ENCODE measurements around the gene PXYLP1. TPM values are rescaled to one million over a fixed set of nuclear protein-coding genes. Genes with fewer than 3 reads are reported as not detected.

PXYLP1 gene
- total and polyA plus RNA-seq, 10 of the 15 experiments (the other 5 are each of a cell fraction or from before 2014, with no cell fraction given) = 0.06 to 1.7 (median 0.35) TPM

DNA sequence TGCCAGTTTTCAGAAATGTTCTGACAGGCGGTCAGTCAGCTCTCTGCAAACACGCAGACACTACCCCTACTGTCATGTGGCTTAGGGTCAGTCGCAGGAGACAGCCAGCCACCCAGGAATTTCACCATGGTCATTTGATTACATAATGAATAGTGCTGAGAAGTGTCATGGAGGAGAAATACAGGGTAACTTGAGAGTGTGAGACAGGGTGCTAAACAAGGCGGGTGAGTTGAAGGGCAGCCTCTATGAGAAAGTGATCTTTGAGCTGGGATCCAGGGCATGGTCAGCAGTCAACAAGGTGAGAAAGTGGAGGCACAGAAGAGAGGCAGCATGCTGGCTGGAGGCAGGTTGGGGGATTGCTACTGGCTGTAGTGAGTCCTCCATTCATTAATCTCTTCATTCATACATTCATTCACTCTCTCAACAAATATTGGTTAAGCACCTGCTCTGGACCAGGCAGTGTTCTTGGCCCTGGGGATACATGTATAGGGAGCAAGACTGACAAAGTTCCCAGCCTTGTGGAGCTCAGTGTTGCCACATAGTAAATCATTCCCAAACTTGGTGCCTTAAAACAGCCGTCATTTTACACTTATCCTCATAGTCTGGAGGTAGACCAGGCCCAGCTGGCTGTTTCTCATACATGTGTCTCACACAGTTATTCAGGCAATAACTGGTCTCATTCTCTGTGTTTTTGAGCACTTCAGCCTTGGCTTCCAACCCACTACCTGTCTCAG, 14.8 kb downstream of the PXYLP1 start:
- WGBS (ENCODE audit: insufficient coverage, insufficient replicate concordance, low lambda C conversion rate, missing lambda C conversion rate) = 55% methylated on average over 5 of the region's 5 CpGs
- FAIRE-seq (no peak), ATAC-seq (no peak), DNase-seq (ENCODE audit: low read depth, low spot score) (no peak)
- ChIA-PET CTCF (interaction anchor here (0.9 to 1.4 kb wide), 4 partner anchors 12 to 59 kb away, joined by 3 read pairs; partner anchors contain the start of gene PXYLP1), SMC1A (ENCODE audit: uncharacterized antibody, unreplicated experiment) (interaction anchor here (1.2 kb wide), 1 partner anchor 12 kb away, joined by 3 read pairs; no protein-coding TSS in a partner anchor), POLR2A (no interaction called here), RAD21 (ENCODE audit: unreplicated experiment) (interaction anchor here (1.0 kb wide), 1 partner anchor 211 kb away, joined by 3 read pairs; no protein-coding TSS in a partner anchor)
- Histone ChIP-seq H3K36me3 (ENCODE audit: control insufficient read depth in 2 of 2, insufficient read depth in 2 of 2, low read length in 1 of 2) (no peaks in the 10 kb centered on the region), H2AFZ (ENCODE audit: control insufficient read depth, low read depth, low read length) (no peak overlapping the region), H3K9ac (ENCODE audit: control insufficient read depth, insufficient read depth, low read length) (no peak overlapping the region), H3K4me2 (ENCODE audit: control insufficient read depth, insufficient read depth) (no peak overlapping the region), H3K9me3 (replicated peaks; ENCODE audit: control insufficient read depth, insufficient read depth, low read length) (no peaks in the 10 kb centered on the region), H4K20me1 (ENCODE audit: control insufficient read depth, insufficient read depth) (no peaks in the 10 kb centered on the region), H3K27ac (ENCODE audit: control insufficient read depth, insufficient read depth) (no peak overlapping the region), H3K27me3 (replicated peaks in 1 of 2; ENCODE audit: control insufficient read depth in 2 of 2, insufficient read depth in 2 of 2, low read length in 1 of 2) (no peaks in the 10 kb centered on the region; a peak in 2 of 4 replicates), H3K4me1 (ENCODE audit: control insufficient read depth, insufficient read depth, low read length) (no peaks in the 10 kb centered on the region), H3K4me3 (no peak overlapping the region), H3K79me2 (ENCODE audit: control insufficient read depth, insufficient read depth, low read length) (no peaks in the 10 kb centered on the region)
- intact Hi-C loops (cut with micrococcal nuclease; ENCODE audit: unreplicated experiment) = no loop called here
- in situ Hi-C loops (cut with MboI) = no loop called here
- no TSS peak for BruUV-seq (replicated peaks)
- no peak for TF ChIP-seq ZSCAN29 (IDR thresholded peaks at IDR 0.05)
- TF ChIP-seq CEBPB (IDR thresholded peaks at IDR 0.05; ENCODE audit: borderline replicate concordance in 1 of 2, low read depth in 2 of 2, low read length in 2 of 2) = no peak
- TF ChIP-seq BACH1 (IDR thresholded peaks at IDR 0.05; ENCODE audit: borderline replicate concordance) = no peak
- TF ChIP-seq HDAC2 (IDR thresholded peaks at IDR 0.05) = no peak
- TF ChIP-seq, protein P1, sequence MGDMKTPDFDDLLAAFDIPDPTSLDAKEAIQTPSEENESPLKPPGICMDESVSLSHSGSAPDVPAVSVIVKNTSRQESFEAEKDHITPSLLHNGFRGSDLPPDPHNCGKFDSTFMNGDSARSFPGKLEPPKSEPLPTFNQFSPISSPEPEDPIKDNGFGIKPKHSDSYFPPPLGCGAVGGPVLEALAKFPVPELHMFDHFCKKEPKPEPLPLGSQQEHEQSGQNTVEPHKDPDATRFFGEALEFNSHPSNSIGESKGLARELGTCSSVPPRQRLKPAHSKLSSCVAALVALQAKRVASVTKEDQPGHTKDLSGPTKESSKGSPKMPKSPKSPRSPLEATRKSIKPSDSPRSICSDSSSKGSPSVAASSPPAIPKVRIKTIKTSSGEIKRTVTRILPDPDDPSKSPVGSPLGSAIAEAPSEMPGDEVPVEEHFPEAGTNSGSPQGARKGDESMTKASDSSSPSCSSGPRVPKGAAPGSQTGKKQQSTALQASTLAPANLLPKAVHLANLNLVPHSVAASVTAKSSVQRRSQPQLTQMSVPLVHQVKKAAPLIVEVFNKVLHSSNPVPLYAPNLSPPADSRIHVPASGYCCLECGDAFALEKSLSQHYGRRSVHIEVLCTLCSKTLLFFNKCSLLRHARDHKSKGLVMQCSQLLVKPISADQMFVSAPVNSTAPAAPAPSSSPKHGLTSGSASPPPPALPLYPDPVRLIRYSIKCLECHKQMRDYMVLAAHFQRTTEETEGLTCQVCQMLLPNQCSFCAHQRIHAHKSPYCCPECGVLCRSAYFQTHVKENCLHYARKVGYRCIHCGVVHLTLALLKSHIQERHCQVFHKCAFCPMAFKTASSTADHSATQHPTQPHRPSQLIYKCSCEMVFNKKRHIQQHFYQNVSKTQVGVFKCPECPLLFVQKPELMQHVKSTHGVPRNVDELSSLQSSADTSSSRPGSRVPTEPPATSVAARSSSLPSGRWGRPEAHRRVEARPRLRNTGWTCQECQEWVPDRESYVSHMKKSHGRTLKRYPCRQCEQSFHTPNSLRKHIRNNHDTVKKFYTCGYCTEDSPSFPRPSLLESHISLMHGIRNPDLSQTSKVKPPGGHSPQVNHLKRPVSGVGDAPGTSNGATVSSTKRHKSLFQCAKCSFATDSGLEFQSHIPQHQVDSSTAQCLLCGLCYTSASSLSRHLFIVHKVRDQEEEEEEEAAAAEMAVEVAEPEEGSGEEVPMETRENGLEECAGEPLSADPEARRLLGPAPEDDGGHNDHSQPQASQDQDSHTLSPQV (IDR thresholded peaks at IDR 0.05) = no peak
- TF ChIP-seq CREB1 (IDR thresholded peaks at IDR 0.05; ENCODE audit: low read depth) = no peak
- TF ChIP-seq ZZZ3 (IDR thresholded peaks at IDR 0.05; ENCODE audit: control insufficient read depth, insufficient read length, low read depth) = no peak
- no peak for TF ChIP-seq KAT2A (conservative IDR thresholded peaks at IDR 0.05; ENCODE audit: control insufficient read depth, low read depth, low read length)
- TF ChIP-seq DPF2 (IDR thresholded peaks at IDR 0.05) = no peak
- TF ChIP-seq, protein P2, sequence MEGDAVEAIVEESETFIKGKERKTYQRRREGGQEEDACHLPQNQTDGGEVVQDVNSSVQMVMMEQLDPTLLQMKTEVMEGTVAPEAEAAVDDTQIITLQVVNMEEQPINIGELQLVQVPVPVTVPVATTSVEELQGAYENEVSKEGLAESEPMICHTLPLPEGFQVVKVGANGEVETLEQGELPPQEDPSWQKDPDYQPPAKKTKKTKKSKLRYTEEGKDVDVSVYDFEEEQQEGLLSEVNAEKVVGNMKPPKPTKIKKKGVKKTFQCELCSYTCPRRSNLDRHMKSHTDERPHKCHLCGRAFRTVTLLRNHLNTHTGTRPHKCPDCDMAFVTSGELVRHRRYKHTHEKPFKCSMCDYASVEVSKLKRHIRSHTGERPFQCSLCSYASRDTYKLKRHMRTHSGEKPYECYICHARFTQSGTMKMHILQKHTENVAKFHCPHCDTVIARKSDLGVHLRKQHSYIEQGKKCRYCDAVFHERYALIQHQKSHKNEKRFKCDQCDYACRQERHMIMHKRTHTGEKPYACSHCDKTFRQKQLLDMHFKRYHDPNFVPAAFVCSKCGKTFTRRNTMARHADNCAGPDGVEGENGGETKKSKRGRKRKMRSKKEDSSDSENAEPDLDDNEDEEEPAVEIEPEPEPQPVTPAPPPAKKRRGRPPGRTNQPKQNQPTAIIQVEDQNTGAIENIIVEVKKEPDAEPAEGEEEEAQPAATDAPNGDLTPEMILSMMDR (IDR thresholded peaks at IDR 0.05 in 2 of 3, conservative IDR thresholded peaks at IDR 0.05 in 1 of 3; ENCODE audit: control insufficient read depth in 2 of 3, extremely low read depth in 1 of 3, insufficient read depth in 1 of 3, low read depth in 3 of 3, low read length in 3 of 3) = no peak
- TF ChIP-seq, protein P3, sequence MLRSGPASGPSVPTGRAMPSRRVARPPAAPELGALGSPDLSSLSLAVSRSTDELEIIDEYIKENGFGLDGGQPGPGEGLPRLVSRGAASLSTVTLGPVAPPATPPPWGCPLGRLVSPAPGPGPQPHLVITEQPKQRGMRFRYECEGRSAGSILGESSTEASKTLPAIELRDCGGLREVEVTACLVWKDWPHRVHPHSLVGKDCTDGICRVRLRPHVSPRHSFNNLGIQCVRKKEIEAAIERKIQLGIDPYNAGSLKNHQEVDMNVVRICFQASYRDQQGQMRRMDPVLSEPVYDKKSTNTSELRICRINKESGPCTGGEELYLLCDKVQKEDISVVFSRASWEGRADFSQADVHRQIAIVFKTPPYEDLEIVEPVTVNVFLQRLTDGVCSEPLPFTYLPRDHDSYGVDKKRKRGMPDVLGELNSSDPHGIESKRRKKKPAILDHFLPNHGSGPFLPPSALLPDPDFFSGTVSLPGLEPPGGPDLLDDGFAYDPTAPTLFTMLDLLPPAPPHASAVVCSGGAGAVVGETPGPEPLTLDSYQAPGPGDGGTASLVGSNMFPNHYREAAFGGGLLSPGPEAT (IDR thresholded peaks at IDR 0.05; ENCODE audit: low read depth) = no peak
- TF ChIP-seq KDM1A (IDR thresholded peaks at IDR 0.05; ENCODE audit: borderline replicate concordance) = no peak
- TF ChIP-seq, protein P4, sequence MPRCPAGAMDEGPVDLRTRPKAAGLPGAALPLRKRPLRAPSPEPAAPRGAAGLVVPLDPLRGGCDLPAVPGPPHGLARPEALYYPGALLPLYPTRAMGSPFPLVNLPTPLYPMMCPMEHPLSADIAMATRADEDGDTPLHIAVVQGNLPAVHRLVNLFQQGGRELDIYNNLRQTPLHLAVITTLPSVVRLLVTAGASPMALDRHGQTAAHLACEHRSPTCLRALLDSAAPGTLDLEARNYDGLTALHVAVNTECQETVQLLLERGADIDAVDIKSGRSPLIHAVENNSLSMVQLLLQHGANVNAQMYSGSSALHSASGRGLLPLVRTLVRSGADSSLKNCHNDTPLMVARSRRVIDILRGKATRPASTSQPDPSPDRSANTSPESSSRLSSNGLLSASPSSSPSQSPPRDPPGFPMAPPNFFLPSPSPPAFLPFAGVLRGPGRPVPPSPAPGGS (IDR thresholded peaks at IDR 0.05; ENCODE audit: borderline replicate concordance, insufficient read depth, low read depth, low read length, poor library complexity, severe bottlenecking) = no peak
- TF ChIP-seq CBX5 (IDR thresholded peaks at IDR 0.05; ENCODE audit: low read depth) = no peak

Data from GM12878 (cell line).